IgD-negative memory B cell (primary cell): ENCODE results near the gene HTR2C. TPM values are rescaled to one million over a fixed set of nuclear protein-coding genes. Genes with fewer than 3 reads are reported as not detected.
A peak's percentile ranks its signal among the peaks of the same experiment; 100 is the strongest.
"Not testable (repeated sequence)": the region's sequence is repeated elsewhere in the genome, so short reads cannot be mapped to it uniquely, and the experiment has no call there.

ENCODE experiments used
- H3K27ac Mint-ChIP-seq, 3 donors: one replicate each; pipeline ENCODE4 v1.8.0; 2020 to 2022; ENCODE audit warnings: mild to moderate bottlenecking in 3 of 3, mixed read lengths in 3 of 3, moderate library complexity in 1 of 3
- H3K27me3 Mint-ChIP-seq: one replicate; pipeline ENCODE4 v1.8.0; 2021; ENCODE audit warnings: mixed read lengths
- H3K36me3 Mint-ChIP-seq: one replicate; pipeline ENCODE4 v1.8.0; 2020; ENCODE audit warnings: mild to moderate bottlenecking, mixed read lengths
- H3K4me1 Mint-ChIP-seq, 3 donors: one replicate each; pipeline ENCODE4 v1.8.0; 2020 to 2022; ENCODE audit warnings: mixed read lengths in 3 of 3, mild to moderate bottlenecking in 1 of 3
- H3K4me3 Mint-ChIP-seq, 4 donors: one replicate each; pipeline ENCODE4 v1.8.0; 2020 to 2022; ENCODE audit warnings: mild to moderate bottlenecking in 4 of 4, mixed read lengths in 4 of 4, moderate library complexity in 3 of 4
- H3K9me3 Mint-ChIP-seq, 3 donors: one replicate each; pipeline ENCODE4 v1.8.0; 2020 to 2021; ENCODE audit warnings: mixed read lengths in 3 of 3, mild to moderate bottlenecking in 1 of 3
- polyA plus RNA-seq: library from polyadenylated mRNA; unstranded; fragments of 300-500 nt; fragmentation: Illumina TruSeq; gene quantifications from one replicate; pipeline ENCODE4 v1.2.3, GENCODE V29; 2021

HTR2C gene
- polyA plus RNA-seq, result not detected

GRCh38 chrX:114583646-114584374, at the start of gene HTR2C:
HTR2C (plus strand) TSS chrX:114584086; CDS start chrX:114726937, 142,851 bp downstream.
- Mint-ChIP-seq H3K4me1 (peaks cover 0 to 5% (median 0%) of the 10 kb centered on the region in 3 donors), H3K27me3 (peaks cover 31% of the 10 kb centered on the region), H3K4me3 (no peak within 1 kb of the TSS), H3K27ac (peak within 1 kb of the TSS in 1 of 3 donors; percentile 71), H3K9me3 (peaks cover 0 to 8% (median 1%) of the 10 kb centered on the region in 3 donors), H3K36me3 (no peaks in the 10 kb centered on the region)

GRCh38 chrX:114580336-114580735, 3.5 kb upstream of the HTR2C start:
- Mint-ChIP-seq H3K4me3 (no peak overlapping the region), H3K27me3 (peaks cover 23% of the 10 kb centered on the region), H3K4me1 (peaks cover 0 to 5% (median 0%) of the 10 kb centered on the region in 3 donors), H3K9me3 (peaks cover 0 to 8% (median 4%) of the 10 kb centered on the region in 3 donors), H3K27ac (no peak overlapping the region), H3K36me3 (no peaks in the 10 kb centered on the region)

GRCh38 chrX:114581528-114582263, 2.2 kb upstream of the HTR2C start:
- Mint-ChIP-seq H3K27ac (peak overlapping the region in 1 of 3 donors; percentile 40), H3K4me3 (no peak overlapping the region), H3K36me3 (no peaks in the 10 kb centered on the region), H3K27me3 (peaks cover 30% of the 10 kb centered on the region), H3K9me3 (peaks cover 0 to 8% (median 4%) of the 10 kb centered on the region in 3 donors), H3K4me1 (peaks cover 0 to 5% (median 0%) of the 10 kb centered on the region in 3 donors)

- Mint-ChIP-seq H3K4me1 (peaks cover 0 to 5% (median 0%) of the 10 kb centered on the region in 3 donors), H3K4me3 (no peak overlapping the region), H3K27me3 (peaks cover 30% of the 10 kb centered on the region)
Observed at GRCh38 chrX:114582264-114582632, 1.6 kb upstream of the HTR2C start.

GRCh38 chrX:114582698-114583395, 1.0 kb upstream of the HTR2C start:
- H3K4me3 Mint-ChIP-seq, result no peak overlapping the region
- H3K9me3 Mint-ChIP-seq, result peaks cover 0 to 8% (median 4%) of the 10 kb centered on the region in 3 donors
- peaks cover 30% of the 10 kb centered on the region for H3K27me3 Mint-ChIP-seq
- no peak overlapping the region for H3K27ac Mint-ChIP-seq
- peaks cover 0 to 5% (median 0%) of the 10 kb centered on the region in 3 donors for H3K4me1 Mint-ChIP-seq
- no peaks in the 10 kb centered on the region for H3K36me3 Mint-ChIP-seq

More at GRCh38 chrX:114582264-114582632, 1.6 kb upstream of the HTR2C start:
- Mint-ChIP-seq H3K36me3 (no peaks in the 10 kb centered on the region), H3K27ac (no peak overlapping the region), H3K9me3 (peaks cover 0 to 8% (median 4%) of the 10 kb centered on the region in 3 donors)

GRCh38 chrX:114584375-114584943, 573 bp downstream of the HTR2C start:
- peak overlapping the region in 1 of 3 donors; percentile 71 for H3K27ac Mint-ChIP-seq
- H3K36me3 Mint-ChIP-seq, result no peaks in the 10 kb centered on the region
- H3K9me3 Mint-ChIP-seq, result peaks cover 0 to 8% (median 1%) of the 10 kb centered on the region in 3 donors
- no peak overlapping the region for H3K4me3 Mint-ChIP-seq
- H3K27me3 Mint-ChIP-seq, result peaks cover 31% of the 10 kb centered on the region
- H3K4me1 Mint-ChIP-seq, result peaks cover 0 to 5% (median 0%) of the 10 kb centered on the region in 3 donors

- Mint-ChIP-seq H3K27ac (peak overlapping the region in 1 of 3 donors; percentile 71), H3K36me3 (no peaks in the 10 kb centered on the region), H3K9me3 (peaks cover 0 to 8% (median 1%) of the 10 kb centered on the region in 3 donors), H3K4me3 (no peak overlapping the region), H3K27me3 (peaks cover 31% of the 10 kb centered on the region), H3K4me1 (peaks cover 0 to 5% (median 0%) of the 10 kb centered on the region in 3 donors)
Observed at GRCh38 chrX:114584983-114585842, 1.3 kb downstream of the HTR2C start.

GRCh38 chrX:114591121-114591520, 7.2 kb downstream of the HTR2C start:
- H3K4me3 Mint-ChIP-seq, result no peak overlapping the region
- H3K27ac Mint-ChIP-seq, result no peak overlapping the region
- no peaks in the 10 kb centered on the region for H3K4me1 Mint-ChIP-seq
- no peaks in the 10 kb centered on the region for H3K36me3 Mint-ChIP-seq
- no peaks in the 10 kb centered on the region for H3K9me3 Mint-ChIP-seq
- peaks cover 9% of the 10 kb centered on the region for H3K27me3 Mint-ChIP-seq

- no peaks in the 10 kb centered on the region for H3K36me3 Mint-ChIP-seq
- H3K4me3 Mint-ChIP-seq, result no peak overlapping the region
- H3K27me3 Mint-ChIP-seq, result no peaks in the 10 kb centered on the region
- no peaks in the 10 kb centered on the region for H3K4me1 Mint-ChIP-seq
- no peak overlapping the region for H3K27ac Mint-ChIP-seq
- H3K9me3 Mint-ChIP-seq, result peaks cover 0 to 2% (median 0%) of the 10 kb centered on the region in 3 donors
Observed at GRCh38 chrX:114599305-114599704, 15.4 kb downstream of the HTR2C start.

GRCh38 chrX:114599911-114600310, 16.0 kb downstream of the HTR2C start:
- Mint-ChIP-seq H3K4me3 (no peak overlapping the region), H3K9me3 (peaks cover 0 to 2% (median 0%) of the 10 kb centered on the region in 3 donors), H3K27ac (no peak overlapping the region), H3K4me1 (no peaks in the 10 kb centered on the region), H3K27me3 (no peaks in the 10 kb centered on the region), H3K36me3 (no peaks in the 10 kb centered on the region)

- not testable (repeated sequence) for H3K27me3 Mint-ChIP-seq, H3K4me3 Mint-ChIP-seq, H3K4me1 Mint-ChIP-seq, H3K27ac Mint-ChIP-seq, H3K9me3 Mint-ChIP-seq, H3K36me3 Mint-ChIP-seq
Observed at GRCh38 chrX:114606619-114607018, 22.7 kb downstream of the HTR2C start.

GRCh38 chrX:114611018-114611619, 27.2 kb downstream of the HTR2C start:
- Mint-ChIP-seq H3K27me3 (no peaks in the 10 kb centered on the region), H3K4me3 (no peak overlapping the region), H3K27ac (no peak overlapping the region), H3K36me3 (no peaks in the 10 kb centered on the region), H3K9me3 (no peaks in the 10 kb centered on the region), H3K4me1 (no peaks in the 10 kb centered on the region)

GRCh38 chrX:114615765-114616164, 31.9 kb downstream of the HTR2C start:
- no peak overlapping the region for H3K27ac Mint-ChIP-seq
- H3K9me3 Mint-ChIP-seq, result no peaks in the 10 kb centered on the region
- H3K27me3 Mint-ChIP-seq, result no peaks in the 10 kb centered on the region
- H3K4me1 Mint-ChIP-seq, result no peaks in the 10 kb centered on the region
- H3K36me3 Mint-ChIP-seq, result no peaks in the 10 kb centered on the region
- no peak overlapping the region for H3K4me3 Mint-ChIP-seq

GRCh38 chrX:114619874-114620273, 36.0 kb downstream of the HTR2C start:
- Mint-ChIP-seq H3K4me1 (no peaks in the 10 kb centered on the region), H3K36me3 (no peaks in the 10 kb centered on the region), H3K4me3 (no peak overlapping the region), H3K27ac (no peak overlapping the region), H3K9me3 (no peaks in the 10 kb centered on the region), H3K27me3 (no peaks in the 10 kb centered on the region)
